IMR-90 (cell line): ENCODE measurements around the gene HOXD9. TPM values are rescaled to one million over a fixed set of nuclear protein-coding genes. Genes with fewer than 3 reads are reported as not detected.
A peak's percentile ranks its signal among the peaks of the same experiment; 100 is the strongest.

ENCODE experiments used
- ATAC-seq: fragments of 200-7000 bp; cut with Tn5 transposase; 2 replicates; pipeline ENCODE4 v1.9.1; 2020; ENCODE audit warnings: low read depth, mild to moderate bottlenecking, moderate library complexity
- BruUV-seq: library from RNA; stranded (reverse); fragments of 400-500 nt; replicated peaks from 2 replicates; lab custom pipeline; 2021; lab: Mats Ljungman, UMichigan
- CTCF ChIA-PET: fragments of 300-600 bp; formaldehyde crosslinking; extraction: SDS; loops from one replicate; lab custom pipeline; 2021; ENCODE audit warnings: antibody characterized with exemption; lab: Yijun Ruan, JAX
- POLR2A ChIA-PET: fragments of 300-600 bp; sonication (Branson Sonifier 250); formaldehyde crosslinking; loops from one replicate; lab custom pipeline; 2022; ENCODE audit warnings: antibody characterized with exemption; ENCODE audit not compliant: unreplicated experiment; lab: Charles Lee
- DNase-seq: peaks from one replicate; pipeline ENCODE4 v3.0.0; 2013
- H2AFZ ChIP-seq: replicated peaks from 2 replicates; pipeline ENCODE3; 2013; ENCODE audit warnings: low read length, mild to moderate bottlenecking; ENCODE audit not compliant: poor library complexity
- H2AK5ac ChIP-seq: 2 replicates; pipeline ENCODE4 v1.6.1; 2013; ENCODE audit warnings: low read depth, low read length, inconsistent platforms
- H2AK9ac ChIP-seq: replicated peaks from 2 replicates; pipeline ENCODE3; 2013; ENCODE audit warnings: mild to moderate bottlenecking, low read depth, low read length, moderate library complexity; ENCODE audit not compliant: poor library complexity
- H2BK120ac ChIP-seq: 2 replicates; pipeline ENCODE4 v1.6.1; 2013; ENCODE audit warnings: low read depth, low read length, inconsistent platforms
- H2BK15ac ChIP-seq: 3 replicates; pipeline ENCODE4 v1.6.1; 2013; ENCODE audit warnings: low read depth, low read length, inconsistent platforms
- H2BK20ac ChIP-seq: 2 replicates; pipeline ENCODE4 v1.6.1; 2013; ENCODE audit warnings: low read depth, mild to moderate bottlenecking, inconsistent platforms, low read length, moderate library complexity
- H2BK5ac ChIP-seq: 2 replicates; pipeline ENCODE4 v1.6.1; 2013; ENCODE audit warnings: mild to moderate bottlenecking, low read depth, low read length, inconsistent platforms; ENCODE audit not compliant: poor library complexity, severe bottlenecking
- H3K14ac ChIP-seq: replicated peaks from 2 replicates; pipeline ENCODE4 v1.6.1; 2013; ENCODE audit warnings: low read depth, low read length, inconsistent platforms
- H3K18ac ChIP-seq: 2 replicates; pipeline ENCODE4 v1.6.1; 2013; ENCODE audit warnings: low read depth, low read length, control low read depth
- H3K23ac ChIP-seq: 2 replicates; pipeline ENCODE4 v1.6.1; 2013; ENCODE audit warnings: low read depth, low read length, inconsistent platforms
- H3K27ac ChIP-seq: 2 replicates; pipeline ENCODE4 v1.5.1; 2013; ENCODE audit warnings: mild to moderate bottlenecking, control low read depth, low read length; ENCODE audit not compliant: insufficient read depth
- H3K27me3 ChIP-seq: 2 replicates; pipeline ENCODE4 v1.6.1; 2013; ENCODE audit warnings: low read length; ENCODE audit not compliant: control insufficient read depth, insufficient read depth
- H3K36me3 ChIP-seq: 2 replicates; pipeline ENCODE4 v1.6.1; 2013; ENCODE audit warnings: low read length, mixed read lengths; ENCODE audit not compliant: control insufficient read depth, insufficient read depth
- H3K4ac ChIP-seq: 2 replicates; pipeline ENCODE4 v1.6.1; 2013; ENCODE audit warnings: low read depth, low read length, inconsistent platforms
- H3K4me1 ChIP-seq: 2 replicates; pipeline ENCODE4 v1.6.1; 2013; ENCODE audit warnings: low read length, mixed read lengths; ENCODE audit not compliant: control insufficient read depth, insufficient read depth
- H3K4me2 ChIP-seq: 2 replicates; pipeline ENCODE4 v1.6.1; 2013; ENCODE audit warnings: low read depth, mild to moderate bottlenecking, control low read depth, low read length, moderate library complexity
- H3K4me3 ChIP-seq: 2 replicates; pipeline ENCODE4 v1.5.1; 2013; ENCODE audit warnings: low read depth, mild to moderate bottlenecking, control low read depth, low read length, moderate library complexity; ENCODE audit not compliant: insufficient read depth
- H3K56ac ChIP-seq: 2 replicates; pipeline ENCODE4 v1.6.1; 2013; ENCODE audit warnings: low read length, inconsistent platforms; ENCODE audit not compliant: insufficient read depth; ENCODE audit errors: extremely low read depth
- H3K79me1 ChIP-seq, 2 experiments: 2 replicates each; pipeline ENCODE4 v1.6.1; 2013; ENCODE audit warnings: low read length in 2 of 2, inconsistent platforms in 1 of 2, low read depth in 1 of 2
- H3K9ac ChIP-seq: 2 replicates; pipeline ENCODE4 v1.6.1; 2013; ENCODE audit warnings: low read depth, low read length, control low read depth
- H3K9me1 ChIP-seq: 2 replicates; pipeline ENCODE4 v1.6.1; 2013; ENCODE audit warnings: low read length, inconsistent platforms; ENCODE audit not compliant: insufficient read depth
- H3K9me3 ChIP-seq: 2 replicates; pipeline ENCODE4 v1.6.1; 2013; ENCODE audit warnings: low read length; ENCODE audit not compliant: control insufficient read depth, insufficient read depth
- H4K20me1 ChIP-seq: 2 replicates; pipeline ENCODE4 v1.6.1; 2013; ENCODE audit warnings: low read length, inconsistent platforms; ENCODE audit not compliant: insufficient read depth
- H4K5ac ChIP-seq: 2 replicates; pipeline ENCODE4 v1.6.1; 2013; ENCODE audit warnings: mild to moderate bottlenecking, low read depth, low read length, control low read depth
- H4K8ac ChIP-seq, 2 experiments: 2 replicates each; pipeline ENCODE4 v1.6.1; 2013; ENCODE audit warnings: low read depth in 2 of 2, low read length in 2 of 2, control low read depth in 1 of 2, inconsistent platforms in 1 of 2
- H4K91ac ChIP-seq: 2 replicates; pipeline ENCODE4 v1.6.1; 2013; ENCODE audit warnings: low read depth, low read length, inconsistent platforms; ENCODE audit not compliant: insufficient read depth
- CTCF ChIP-seq: conservative IDR thresholded peaks from 2 replicates; pipeline ENCODE4 v1.5.1; 2012; ENCODE audit warnings: mild to moderate bottlenecking, low read depth, low read length, improper control_type of control experiment
- FOS ChIP-seq: fragments of 150-350 bp; IDR thresholded peaks from 2 replicates; pipeline ENCODE4 v1.6.1; 2016; ENCODE audit warnings: low read depth, low read length
- whole genome bisulfite sequencing, 2 experiments: methylation state at CpG; one replicate each; pipeline versions ENCODE4 v1.1.5 to v1.1.7; 2013; ENCODE audit warnings: missing lambda C conversion rate in 2 of 2; ENCODE audit not compliant: insufficient read length in 1 of 2; ENCODE audit errors: extremely low coverage in 2 of 2; 5-methylcytosine and 5-hydroxymethylcytosine counted together
- dilution Hi-C: fragments of 300-500 bp; cut with HindIII; formaldehyde crosslinking; loops from one replicate; pipeline ENCODE4 v1.14.3; 2018; ENCODE audit warnings: low sequenced_read_pairs; ENCODE audit not compliant: unreplicated experiment
- in situ Hi-C: fragments of 300-500 bp; cut with MboI; formaldehyde crosslinking; loops from 3 replicates; pipeline ENCODE4 v1.14.3; 2019; ENCODE audit warnings: low sequenced_read_pairs, inconsistent platforms, mixed read lengths
- intact Hi-C: fragments of 100-400 bp; cut with micrococcal nuclease; formaldehyde crosslinking; loops from 2 replicates; pipeline ENCODE4 v1.10.0; 2022
- polyA plus RNA-seq, 3 experiments: library from polyadenylated mRNA; depleted of rRNA; stranded (reverse); fragments of >200 nt; gene quantifications; 2 replicates each; pipeline ENCODE4 v1.2.3, GENCODE V29; 2012; ENCODE audit warnings: low replicate concordance in 1 of 3
- total RNA-seq: library from RNA; depleted of rRNA; stranded (reverse); fragments of >200 nt; gene quantifications from 2 replicates; pipeline ENCODE4 v1.2.3, GENCODE V29; 2012

Gene HOXD9
- total and polyA plus RNA-seq, 2 of the 4 experiments (the other 2 are of a cell fraction) = not detected

GRCh38 chr2:176118601-176119339 is 3.7 kb upstream of the HOXD9 start:
- BruUV-seq = no TSS peak
- Histone ChIP-seq H2BK20ac (no peak overlapping the region), H3K14ac (no peak overlapping the region), H3K18ac (no peak overlapping the region), H3K9me1 (no peaks in the 10 kb centered on the region), H3K27ac (no peak overlapping the region), H4K8ac (no peak overlapping the region), H3K9me3 (peaks cover 15% of the 10 kb centered on the region), H3K4me1 (no peaks in the 10 kb centered on the region), H3K36me3 (no peaks in the 10 kb centered on the region), H3K4me2 (no peak overlapping the region), H4K91ac (no peak overlapping the region), H3K56ac (no peak overlapping the region), H3K4ac (no peak overlapping the region), H2BK5ac (no peak overlapping the region), H3K79me1 (no peaks in the 10 kb centered on the region), H3K9ac (no peak overlapping the region), H2AK9ac (no peak overlapping the region), H2BK15ac (no peak overlapping the region), H2BK120ac (no peak overlapping the region), H2AK5ac (no peak overlapping the region), H4K5ac (no peak overlapping the region), H3K4me3 (no peak overlapping the region), H3K27me3 (peaks cover 95% of the 10 kb centered on the region), H3K23ac (no peak overlapping the region), H2AFZ (no peak overlapping the region), H4K20me1 (no peaks in the 10 kb centered on the region; the same call in 1 of the 2 replicates)
- 2% methylated on average over 13 of the region's 24 CpGs; no CpG with 5 or more reads in 1 of the 2 experiments for WGBS, 2 experiments
- no peak for DNase-seq
- ChIA-PET POLR2A (no interaction called here), CTCF (no interaction called here)
- in situ Hi-C loops = no loop called here
- intact Hi-C loops = no loop called here
- no peak for ATAC-seq
- dilution Hi-C loops = no loop called here
- no peak for TF ChIP-seq FOS
- TF ChIP-seq CTCF = peak; percentile 19; the same call in 1 of the 2 replicates
